ENCODE measurements around the gene LYZL6. TPM values are rescaled to one million over a fixed set of nuclear protein-coding genes. Genes with fewer than 3 reads are reported as not detected.

The LYZL6 gene
- total RNA-seq (2014; rRNA removed; shearing (Covaris generic)) = not detected in 2 replicates

GRCh38 chr17:35943537-35943936, at the start of gene LYZL6:
TSS of gene LYZL6 (minus strand) at chr17:35943713. CDS start at chr17:35939356, 4,357 bp downstream.
- no peak for DNase-seq (ENCODE audit: low spot score)

- no peak for DNase-seq (ENCODE audit: low spot score)
These were observed 47.6 kb upstream of the LYZL6 start for GRCh38 chr17:35991075-35991474.

GRCh38 chr17:35988164-35988563, 44.7 kb upstream of the LYZL6 start:
- DNase-seq (ENCODE audit: low spot score) = no peak

- no peak for DNase-seq (ENCODE audit: low spot score)
These were observed 43.1 kb upstream of the LYZL6 start, which contains the start of gene CCL14 for GRCh38 chr17:35986643-35987042. TSS of gene CCL14 (minus strand) at chr17:35986729. CDS start at chr17:35986649, 80 bp downstream.

GRCh38 chr17:35984140-35984539, 40.6 kb upstream of the LYZL6 start:
- DNase-seq (ENCODE audit: low spot score) = no peak

GRCh38 chr17:35982409-35983191, 39.1 kb upstream of the LYZL6 start:
- DNase-seq (ENCODE audit: low spot score) = no peak

GRCh38 chr17:35981908-35982330, 38.4 kb upstream of the LYZL6 start:
- peak; percentile 58 for DNase-seq (ENCODE audit: low spot score)

GRCh38 chr17:35981246-35981645, 37.7 kb upstream of the LYZL6 start, which contains the start of gene CCL16:
TSS of gene CCL16 (minus strand) at chr17:35981497. CDS start at chr17:35981420, 77 bp downstream.
- DNase-seq (ENCODE audit: low spot score) = no peak

GRCh38 chr17:35978346-35978745, 34.8 kb upstream of the LYZL6 start:
- DNase-seq (ENCODE audit: low spot score) = no peak

- DNase-seq (ENCODE audit: low spot score) = no peak
These were observed 34.0 kb upstream of the LYZL6 start for GRCh38 chr17:35977509-35977908.

GRCh38 chr17:35973333-35974260, 30.1 kb upstream of the LYZL6 start:
- peak; percentile 28 for DNase-seq (ENCODE audit: low spot score)

GRCh38 chr17:35972945-35973332, 29.4 kb upstream of the LYZL6 start:
- DNase-seq (ENCODE audit: low spot score) = peak; percentile 32

GRCh38 chr17:35972535-35972934, 29.0 kb upstream of the LYZL6 start:
- DNase-seq (ENCODE audit: low spot score) = no peak

GRCh38 chr17:35972066-35972465, 28.6 kb upstream of the LYZL6 start:
- DNase-seq (ENCODE audit: low spot score) = no peak

GRCh38 chr17:35969558-35970380, 26.3 kb upstream of the LYZL6 start:
- peak; percentile 97 for DNase-seq (ENCODE audit: low spot score)

GRCh38 chr17:35968520-35969054, 25.1 kb upstream of the LYZL6 start:
- no peak for DNase-seq (ENCODE audit: low spot score)

- DNase-seq (ENCODE audit: low spot score) = no peak
These were observed 21.8 kb upstream of the LYZL6 start for GRCh38 chr17:35965272-35965671.

GRCh38 chr17:35963663-35964062, 20.1 kb upstream of the LYZL6 start:
- DNase-seq (ENCODE audit: low spot score) = no peak

- DNase-seq (ENCODE audit: low spot score) = no peak
These were observed 10.2 kb upstream of the LYZL6 start for GRCh38 chr17:35953720-35954119.

- DNase-seq (ENCODE audit: low spot score) = no peak
These were observed 5.9 kb upstream of the LYZL6 start for GRCh38 chr17:35949401-35949800.

- DNase-seq (ENCODE audit: low spot score) = no peak
These were observed 4.6 kb upstream of the LYZL6 start for GRCh38 chr17:35948092-35948491.
